NT2/D1 (cell line): ENCODE data around the gene LRRC36.

Experiments used
- DNase-seq: peaks from one replicate; pipeline ENCODE4 v3.0.0-alpha.2; 2011; ENCODE audit warnings: low read depth, low spot score
- H3K27me3 ChIP-seq: 2 replicates; pipeline ENCODE4 v1.6.0; 2011; ENCODE audit warnings: mild to moderate bottlenecking; ENCODE audit not compliant: insufficient read length, insufficient read depth
- H3K36me3 ChIP-seq: 2 replicates; pipeline ENCODE4 v1.6.1; 2011; ENCODE audit warnings: mild to moderate bottlenecking, low read length, mixed read lengths; ENCODE audit not compliant: insufficient read depth, insufficient read length
- H3K4me1 ChIP-seq: 2 replicates; pipeline ENCODE4 v1.5.1; 2011; ENCODE audit not compliant: insufficient read depth, insufficient read length
- H3K4me3 ChIP-seq: 2 replicates; pipeline ENCODE4 v1.5.1; 2011; ENCODE audit warnings: low read depth; ENCODE audit not compliant: insufficient read length
- H3K9ac ChIP-seq: 2 replicates; pipeline ENCODE4 v1.6.0; 2011; ENCODE audit warnings: low read depth; ENCODE audit not compliant: insufficient read length
- H3K9me3 ChIP-seq: 2 replicates; pipeline ENCODE4 v1.5.1; 2011; ENCODE audit warnings: mild to moderate bottlenecking, low read length; ENCODE audit not compliant: insufficient read depth
- SUZ12 ChIP-seq: IDR thresholded peaks from 2 replicates; pipeline ENCODE4 v1.6.1; 2011; ENCODE audit not compliant: insufficient read length, insufficient read depth; ENCODE audit errors: extremely low read depth
- YY1 ChIP-seq: IDR thresholded peaks from 2 replicates; pipeline ENCODE4 v1.6.1; 2011; ENCODE audit not compliant: insufficient read length, insufficient read depth
- ZNF274 ChIP-seq: IDR thresholded peaks from 2 replicates; pipeline ENCODE4 v1.6.1; 2011; ENCODE audit warnings: mild to moderate bottlenecking, low read depth, low read length

Gene LRRC36

DNA sequence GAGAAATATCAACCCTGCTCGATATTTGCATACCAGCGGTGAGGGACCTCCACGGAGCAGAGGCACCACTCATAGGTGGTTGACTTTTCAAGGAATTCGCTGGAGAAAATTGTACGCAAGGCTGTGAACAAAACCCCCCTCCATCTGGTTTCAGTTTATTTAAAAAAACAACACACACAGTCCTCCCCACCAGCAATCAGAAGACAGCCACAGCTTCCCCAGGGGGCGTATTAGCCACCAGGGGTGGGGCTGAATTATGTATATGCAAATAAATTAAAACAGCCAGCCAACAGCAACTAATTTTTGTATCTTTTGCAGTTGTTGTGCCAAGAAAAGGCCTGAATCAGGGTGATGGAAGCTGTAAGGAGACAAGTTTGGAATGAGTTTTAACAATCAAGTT is 98.4 kb downstream of the LRRC36 start:
- Histone ChIP-seq H3K9ac (no peak overlapping the region), H3K4me3 (peak overlapping the region; percentile 8), H3K4me1 (peaks cover 25% of the 10 kb centered on the region), H3K9me3 (no peaks in the 10 kb centered on the region), H3K36me3 (no peaks in the 10 kb centered on the region), H3K27me3 (peaks cover 17% of the 10 kb centered on the region)
- TF ChIP-seq ZNF274 (no peak), YY1 (no peak), SUZ12 (no peak)
- DNase-seq, result no peak

- DNase-seq, result no peak
- Histone ChIP-seq H3K4me1 (peaks cover 29% of the 10 kb centered on the region), H3K27me3 (peaks cover 22% of the 10 kb centered on the region), H3K9me3 (no peaks in the 10 kb centered on the region), H3K4me3 (no peak overlapping the region), H3K36me3 (no peaks in the 10 kb centered on the region), H3K9ac (no peak overlapping the region)
- no peak for TF ChIP-seq ZNF274
- no peak for TF ChIP-seq YY1
- TF ChIP-seq SUZ12, result no peak
Observed at GRCh38 chr16:67425580-67425979, 99.0 kb downstream of the LRRC36 start.

GRCh38 chr16:67426022-67426421 is 99.4 kb downstream of the LRRC36 start:
- H3K9me3 ChIP-seq, result no peaks in the 10 kb centered on the region
- DNase-seq, result no peak
- H3K36me3 ChIP-seq, result no peaks in the 10 kb centered on the region
- peaks cover 24% of the 10 kb centered on the region for H3K27me3 ChIP-seq
- H3K4me3 ChIP-seq, result no peak overlapping the region
- peaks cover 29% of the 10 kb centered on the region for H3K4me1 ChIP-seq
- H3K9ac ChIP-seq, result no peak overlapping the region
- TF ChIP-seq YY1 (no peak), ZNF274 (no peak), SUZ12 (no peak)

DNA sequence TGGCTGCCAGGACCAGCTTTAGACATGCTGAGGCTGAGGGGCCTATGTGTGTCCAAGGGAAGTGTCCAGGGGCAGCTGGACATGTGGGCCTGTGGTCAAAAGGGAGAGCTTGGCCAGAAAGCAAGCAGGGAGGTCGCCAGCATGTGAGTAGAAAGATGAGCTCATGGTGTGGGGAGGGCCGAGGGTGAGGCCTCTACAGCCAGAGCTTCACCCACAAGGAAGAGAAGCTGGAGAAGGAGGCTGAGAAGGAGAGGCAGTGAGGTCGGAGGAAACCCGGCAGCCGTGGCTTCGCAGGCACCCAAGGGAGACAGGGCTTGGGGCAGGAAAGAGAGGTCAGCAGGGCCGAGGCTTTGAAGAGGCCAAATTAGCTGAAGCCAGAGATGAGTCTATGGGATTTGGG is 100.3 kb downstream of the LRRC36 start:
- no peaks in the 10 kb centered on the region for H3K36me3 ChIP-seq
- peaks cover 30% of the 10 kb centered on the region for H3K4me1 ChIP-seq
- H3K27me3 ChIP-seq, result peaks cover 30% of the 10 kb centered on the region
- DNase-seq, result no peak
- no peak overlapping the region for H3K9ac ChIP-seq
- no peak overlapping the region for H3K4me3 ChIP-seq
- TF ChIP-seq YY1, result no peak
- TF ChIP-seq ZNF274, result no peak
- no peak for TF ChIP-seq SUZ12
- H3K9me3 ChIP-seq, result no peaks in the 10 kb centered on the region

GRCh38 chr16:67428146-67428731 is 101.6 kb downstream of the LRRC36 start:
- peaks cover 35% of the 10 kb centered on the region for H3K4me1 ChIP-seq
- H3K27me3 ChIP-seq, result peaks cover 30% of the 10 kb centered on the region
- H3K9me3 ChIP-seq, result no peaks in the 10 kb centered on the region
- no peak overlapping the region for H3K4me3 ChIP-seq
- H3K36me3 ChIP-seq, result no peaks in the 10 kb centered on the region
- H3K9ac ChIP-seq, result peak overlapping the region; percentile 32
- peak; percentile 63 for DNase-seq
- TF ChIP-seq ZNF274 (no peak), SUZ12 (no peak), YY1 (no peak)

- Histone ChIP-seq H3K4me1 (peaks cover 37% of the 10 kb centered on the region), H3K9ac (no peak overlapping the region), H3K9me3 (no peaks in the 10 kb centered on the region), H3K36me3 (no peaks in the 10 kb centered on the region), H3K27me3 (peaks cover 30% of the 10 kb centered on the region), H3K4me3 (no peak overlapping the region)
- TF ChIP-seq YY1 (no peak), SUZ12 (no peak), ZNF274 (no peak)
- no peak for DNase-seq
Observed at GRCh38 chr16:67429053-67429798, 102.6 kb downstream of the LRRC36 start.

- DNase-seq, result no peak
- TF ChIP-seq YY1, result no peak
- TF ChIP-seq SUZ12, result peak; percentile 38
- Histone ChIP-seq H3K9me3 (no peaks in the 10 kb centered on the region), H3K9ac (peak overlapping the region; percentile 79), H3K4me3 (peak overlapping the region; percentile 63), H3K36me3 (no peaks in the 10 kb centered on the region), H3K4me1 (peaks cover 39% of the 10 kb centered on the region), H3K27me3 (peaks cover 30% of the 10 kb centered on the region)
Observed at GRCh38 chr16:67429799-67430503, 103.3 kb downstream of the LRRC36 start.
